Mesenteric fat pad (tissue), 1 donor: ENCODE data around the gene POLL. TPM values are rescaled to one million over a fixed set of nuclear protein-coding genes. Genes with fewer than 3 reads are reported as not detected.
"Not testable (repeated sequence)": the region's sequence is repeated elsewhere in the genome, so short reads cannot be mapped to it uniquely, and the experiment has no call there.

Experiments
- DNase-seq: peaks from one replicate; pipeline ENCODE4 v3.0.0-alpha.2; 2020; ENCODE audit warnings: low spot score
- total RNA-seq: library from RNA; stranded (reverse); fragmentation: NEBNext Ultra II Directional; extraction: Animal tissue kit (Norgen Biotek cat#: 25700); gene quantifications from one replicate; pipeline ENCODE4 v1.2.1, GENCODE V29; 2021
- donor health status: DM: yes; HTN: yes; CAD: no.

The POLL gene
- total RNA-seq, 1 donor from 2014 or later = 15.5 TPM

GRCh38 chr10:101612086-101612485 is 24.0 kb upstream of the POLL start:
- DNase-seq = peak; percentile 62

DNA sequence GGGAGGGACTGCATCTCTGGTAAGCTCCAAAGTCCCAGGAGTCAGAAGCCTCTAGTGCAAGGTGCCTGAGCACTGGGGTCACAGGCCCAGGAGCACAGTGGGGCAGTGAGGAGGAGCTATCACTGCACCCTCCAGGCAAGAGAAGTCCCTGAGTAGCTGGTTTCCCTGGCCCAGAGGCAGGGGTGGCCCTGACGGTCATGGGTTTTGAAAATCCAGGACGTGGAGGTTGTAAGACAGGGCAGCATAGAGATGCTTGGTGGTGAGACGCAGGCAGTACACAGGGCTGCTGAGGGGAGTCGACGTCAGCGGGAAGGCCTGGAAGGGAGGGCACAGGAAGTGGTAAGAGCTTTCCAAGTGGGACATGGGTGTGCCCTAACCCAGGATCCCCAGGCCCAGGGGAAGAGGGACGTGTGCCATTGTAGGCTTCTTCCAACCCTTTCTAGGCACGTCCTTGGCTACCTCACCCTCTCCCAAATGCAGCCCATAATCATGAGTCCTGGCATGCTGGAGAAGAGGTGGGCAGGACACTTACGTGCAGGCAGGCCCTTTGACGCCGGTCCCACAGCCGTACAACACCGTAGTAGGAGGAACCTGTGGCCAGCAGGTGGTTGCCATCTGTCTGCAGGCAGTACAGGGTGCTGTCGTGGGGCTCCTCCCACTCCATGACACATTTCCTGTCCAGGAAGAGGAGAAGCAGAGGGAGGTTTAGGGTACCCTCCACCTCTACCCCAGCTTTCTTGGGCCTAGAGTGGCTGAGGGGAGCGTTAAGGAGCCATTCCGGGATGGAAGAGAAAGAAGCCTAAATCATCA is 23.2 kb upstream of the POLL start:
- DNase-seq = peak; percentile 67

DNA sequence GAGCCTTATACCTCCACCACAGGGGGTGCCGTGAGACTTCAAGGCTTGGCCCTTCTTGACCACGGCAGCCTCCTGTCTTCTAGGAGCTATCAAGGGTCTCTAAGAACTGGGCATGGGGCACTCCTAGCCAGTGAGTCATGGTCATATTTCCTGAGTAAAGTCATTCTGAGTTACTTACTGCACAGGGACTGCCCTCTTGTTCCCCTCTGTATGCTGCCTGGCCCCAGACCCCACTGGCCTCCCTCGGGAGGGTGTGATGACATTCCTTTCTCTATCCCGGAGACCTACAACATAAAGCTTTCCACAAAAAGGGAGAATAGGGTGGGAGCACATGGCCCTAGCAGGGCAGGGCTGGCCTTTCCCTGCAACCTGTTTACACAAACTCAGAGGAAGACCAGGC is 21.4 kb upstream of the POLL start:
- DNase-seq = peak; percentile 74

DNA sequence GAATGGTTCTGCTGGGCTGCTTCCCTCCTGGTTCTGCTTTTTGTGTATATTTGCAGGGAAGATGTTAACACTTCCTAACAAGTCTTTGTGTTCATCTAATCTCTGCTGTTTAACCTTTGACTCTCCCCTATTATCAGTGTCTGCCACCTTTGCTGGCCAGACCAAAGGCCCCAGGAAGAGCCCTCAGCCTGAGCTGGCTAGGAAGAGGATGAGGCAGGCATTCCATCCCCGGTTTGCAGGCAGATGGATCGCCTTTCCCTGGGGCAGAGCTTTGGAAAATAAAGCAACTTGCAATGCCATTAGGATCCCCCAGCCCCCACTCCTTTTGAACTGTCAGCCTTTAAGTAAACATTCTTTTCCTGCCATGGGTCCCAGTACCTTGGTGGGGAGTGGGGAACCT is 19.1 kb upstream of the POLL start:
- no peak for DNase-seq

DNA sequence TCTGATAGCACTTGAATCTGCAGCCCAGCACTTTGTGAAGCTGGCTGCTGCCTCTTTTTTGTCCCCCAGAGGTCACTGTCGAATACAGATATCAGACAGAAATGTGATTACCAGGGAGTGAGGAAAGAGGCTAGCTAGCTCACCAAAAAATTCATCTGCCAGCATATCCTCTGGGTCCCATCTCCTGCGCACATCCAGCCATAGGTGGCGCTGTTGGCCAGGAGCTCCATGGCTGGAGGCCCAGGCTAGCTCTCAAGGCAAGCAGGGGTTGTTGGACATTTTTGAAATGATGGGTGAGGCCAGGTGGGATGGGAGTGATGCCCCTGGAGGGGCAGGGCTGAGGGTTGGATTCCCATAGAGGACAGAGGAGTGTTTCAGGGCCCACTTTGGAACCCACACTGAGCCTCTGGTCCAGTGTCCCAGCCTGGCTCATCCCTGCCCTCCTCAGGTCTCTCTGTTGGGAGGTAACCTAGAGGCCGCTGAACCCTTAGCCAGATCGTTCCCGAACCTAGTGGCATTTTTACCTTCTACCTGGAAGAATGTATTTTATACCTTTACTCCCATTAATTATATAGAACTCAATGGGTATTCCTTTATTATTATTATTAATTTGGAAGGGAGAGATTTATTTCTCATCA is 14.8 kb upstream of the POLL start:
- no peak for DNase-seq

- no peak for DNase-seq
Measured at GRCh38 chr10:101601541-101601940, 13.5 kb upstream of the POLL start.

GRCh38 chr10:101597091-101597900 is 9.2 kb upstream of the POLL start:
- DNase-seq = no peak

- DNase-seq = no peak
Measured at GRCh38 chr10:101595591-101596433, 7.8 kb upstream of the POLL start.

- not testable (repeated sequence) for DNase-seq
Measured at GRCh38 chr10:101593331-101593730, 5.3 kb upstream of the POLL start.

- DNase-seq = no peak
Measured at GRCh38 chr10:101588879-101589278, 822 bp upstream of the POLL start.

DNA sequence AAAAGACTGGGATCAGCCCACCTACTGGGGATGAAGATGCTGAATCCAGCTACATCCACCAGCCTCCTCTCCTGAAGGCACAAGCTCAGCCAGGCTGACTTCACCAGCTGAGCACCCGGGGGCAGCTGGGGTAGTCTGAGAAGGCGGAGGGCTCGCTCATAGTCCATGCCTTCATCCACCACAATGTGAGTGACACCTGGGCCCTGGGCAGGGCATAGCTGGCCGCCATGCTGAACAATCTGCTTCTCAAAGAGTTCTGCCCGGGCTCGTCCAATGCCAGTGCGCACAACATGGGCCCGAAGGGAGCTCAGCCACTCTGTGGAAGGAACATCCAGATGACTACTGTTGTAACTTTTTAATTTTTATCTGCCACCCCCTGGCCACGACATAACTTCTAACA is 2.2 kb downstream of the POLL start:
- DNase-seq = no peak

- DNase-seq = no peak
Measured at GRCh38 chr10:101580486-101581399, 7.3 kb downstream of the POLL start.

DNA sequence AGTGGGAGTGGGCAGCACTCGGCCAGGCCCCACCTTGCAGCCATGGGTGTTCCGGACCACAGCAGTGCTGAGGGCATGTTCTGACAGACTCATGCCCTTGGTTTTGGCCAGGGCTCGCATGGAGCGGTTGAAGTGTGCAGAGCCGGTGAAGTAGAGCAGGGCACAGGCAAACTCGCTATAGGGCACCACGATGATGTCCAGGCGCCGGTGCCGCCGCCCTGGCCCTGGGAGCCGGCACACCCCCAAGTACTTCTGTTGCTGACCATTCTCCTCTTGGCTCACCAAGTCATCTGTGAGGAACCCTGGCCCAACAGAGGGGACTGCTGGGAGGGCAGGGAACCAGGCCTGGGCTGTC is 8.6 kb downstream of the POLL start:
- no peak for DNase-seq

DNA sequence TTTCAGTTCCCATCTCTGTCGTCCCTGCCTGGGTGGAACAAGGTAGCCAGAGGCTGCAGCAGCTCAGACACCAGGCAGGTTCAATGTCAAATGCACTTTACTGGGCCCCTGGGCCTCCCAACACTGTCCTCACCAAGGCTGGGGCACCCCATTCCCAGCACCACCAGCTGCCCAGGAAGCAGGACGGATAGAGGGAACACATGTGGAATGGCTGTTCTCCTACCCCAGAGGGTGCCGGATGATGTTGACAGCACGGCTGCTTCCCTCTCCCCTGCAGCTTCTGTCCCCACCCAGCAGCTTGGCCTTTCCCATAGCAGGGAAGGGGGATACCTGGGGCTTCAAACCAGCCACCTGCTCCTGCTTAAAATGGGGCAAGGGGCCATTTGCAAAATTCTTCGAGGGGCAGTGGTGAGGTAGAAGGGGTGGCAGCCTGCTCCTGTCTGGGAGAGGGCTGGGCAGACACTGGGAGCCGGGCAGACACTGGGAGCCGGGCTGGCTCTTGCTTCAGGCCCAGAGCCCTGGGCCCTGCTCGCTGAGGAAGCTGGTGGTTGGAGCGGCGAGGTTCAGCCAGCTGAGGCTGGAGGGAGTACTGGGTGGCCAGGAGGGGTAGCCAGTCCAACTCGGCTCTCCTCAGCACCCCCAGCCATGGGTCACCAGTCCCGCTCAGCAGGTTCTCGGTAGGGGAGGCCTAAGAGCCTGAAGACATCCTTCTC is 9.1 kb downstream of the POLL start:
- no peak for DNase-seq

DNA sequence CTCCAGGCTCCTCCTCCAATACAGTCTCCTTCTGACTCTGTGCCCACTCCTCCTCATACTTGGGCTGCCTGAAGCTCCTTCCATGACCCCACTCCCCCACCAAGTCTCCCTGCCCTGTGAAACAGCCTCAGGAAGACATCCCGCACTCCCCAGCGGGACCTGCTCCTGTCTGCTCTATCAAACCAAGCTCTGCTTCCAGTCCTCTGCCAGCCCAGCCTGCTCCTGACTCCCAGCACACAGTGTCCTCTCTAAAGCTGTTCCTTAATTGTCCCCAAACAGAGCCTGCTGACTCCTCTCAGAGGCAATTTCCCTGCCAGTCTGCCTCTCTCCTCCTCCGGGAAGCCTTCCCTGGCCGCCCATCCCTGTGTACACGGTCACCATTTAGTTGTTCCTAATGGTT is 9.9 kb downstream of the POLL start:
- no peak for DNase-seq

GRCh38 chr10:101577121-101577871 is 10.8 kb downstream of the POLL start:
- DNase-seq = no peak

DNA sequence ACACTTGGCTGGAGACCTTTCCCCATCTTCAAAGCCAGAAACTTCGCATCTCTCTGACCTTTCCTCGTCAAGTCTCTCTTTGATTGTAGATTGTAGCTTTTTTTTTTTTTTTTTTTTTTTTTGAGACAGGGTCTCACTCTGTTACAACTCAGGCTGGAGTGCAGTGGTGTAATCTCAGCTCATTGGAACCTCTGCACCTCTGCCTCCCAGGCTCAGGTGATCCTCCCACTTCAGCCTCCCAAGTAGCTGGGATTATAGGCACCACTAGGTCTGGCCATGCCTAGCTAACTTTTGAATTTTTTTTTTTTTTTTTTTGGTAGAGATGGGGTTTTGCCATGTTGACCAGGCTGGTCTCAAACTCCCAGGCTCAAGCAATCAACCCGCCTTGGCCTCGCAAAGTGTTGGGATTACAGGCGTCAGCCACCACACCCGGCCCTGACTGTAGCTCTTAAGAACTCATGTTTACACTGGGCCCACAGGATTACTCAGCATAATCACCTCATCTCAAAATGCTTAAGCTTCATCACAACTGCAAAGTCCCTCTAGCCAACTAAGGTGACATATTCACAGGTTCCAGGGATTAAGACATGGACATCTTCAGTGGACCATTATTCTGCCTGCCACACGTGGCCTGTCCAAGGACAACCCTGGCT is 11.7 kb downstream of the POLL start:
- DNase-seq = no peak

DNA sequence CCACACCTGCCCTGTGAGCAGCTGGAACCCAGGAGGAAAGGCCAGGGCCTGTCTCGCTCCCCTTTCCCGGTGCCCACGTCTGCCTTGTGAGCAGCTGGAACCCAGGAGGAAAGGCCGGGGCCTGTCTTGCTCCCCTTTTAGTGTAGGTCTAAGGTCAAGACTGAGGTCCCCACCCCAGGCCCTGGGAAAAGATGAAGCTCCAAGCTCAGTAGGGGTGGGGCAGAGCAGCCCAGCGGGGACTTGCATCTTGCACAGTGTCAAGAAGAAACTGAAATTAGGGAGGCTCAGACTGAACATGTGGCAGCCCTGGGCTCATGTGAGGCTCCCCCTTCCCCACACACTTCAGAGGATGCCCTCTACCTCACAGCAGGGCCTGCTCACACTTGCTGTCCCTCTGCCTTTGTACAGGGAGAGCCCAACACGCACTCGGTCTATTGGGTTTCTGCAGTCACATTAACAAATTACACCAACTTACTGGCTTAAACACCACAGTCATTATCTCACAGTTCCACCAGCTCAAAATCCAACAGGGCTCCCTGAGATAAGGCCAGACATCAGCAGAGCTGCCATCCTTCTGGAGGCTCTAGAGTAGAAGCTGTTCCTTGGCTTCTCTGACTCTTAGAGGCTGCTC is 12.4 kb downstream of the POLL start:
- DNase-seq = no peak
